HG03432 (cell line): Measurements from ENCODE around the gene GATA3.

Source experiments
- ATAC-seq: cut with Tn5 transposase; IDR thresholded peaks from one replicate; pipeline ENCODE4 v1.9.1; 2021; ENCODE audit warnings: mild to moderate bottlenecking, moderate library complexity; ENCODE audit not compliant: unreplicated experiment

Gene GATA3

GRCh38 chr10:8063128-8063908 lies 8.8 kb downstream of the GATA3 start:
- no peak for ATAC-seq

GRCh38 chr10:8063935-8064334 lies 9.4 kb downstream of the GATA3 start:
- ATAC-seq, result no peak

DNA sequence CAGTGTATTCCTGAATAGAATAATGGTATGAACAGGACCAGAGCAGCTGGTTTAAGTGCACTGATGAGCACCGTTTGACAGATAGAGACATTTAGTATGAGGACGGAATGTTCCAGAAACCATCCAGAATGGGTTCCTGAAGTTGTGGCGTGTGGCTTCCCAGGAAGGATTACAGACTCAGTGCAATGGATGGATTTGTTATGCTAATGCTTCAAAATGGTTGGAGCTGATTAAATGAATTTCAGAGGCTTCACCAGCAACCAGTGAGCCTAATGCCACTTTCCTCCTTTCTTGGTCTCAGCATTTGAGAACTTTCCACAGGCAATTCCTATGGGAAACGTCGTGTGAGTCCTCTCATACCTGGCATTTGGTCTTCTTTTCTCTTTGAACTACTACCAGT lies 9.9 kb downstream of the GATA3 start:
- no peak for ATAC-seq

- no peak for ATAC-seq
Measured at GRCh38 chr10:8065651-8066050, 11.2 kb downstream of the GATA3 start.

DNA sequence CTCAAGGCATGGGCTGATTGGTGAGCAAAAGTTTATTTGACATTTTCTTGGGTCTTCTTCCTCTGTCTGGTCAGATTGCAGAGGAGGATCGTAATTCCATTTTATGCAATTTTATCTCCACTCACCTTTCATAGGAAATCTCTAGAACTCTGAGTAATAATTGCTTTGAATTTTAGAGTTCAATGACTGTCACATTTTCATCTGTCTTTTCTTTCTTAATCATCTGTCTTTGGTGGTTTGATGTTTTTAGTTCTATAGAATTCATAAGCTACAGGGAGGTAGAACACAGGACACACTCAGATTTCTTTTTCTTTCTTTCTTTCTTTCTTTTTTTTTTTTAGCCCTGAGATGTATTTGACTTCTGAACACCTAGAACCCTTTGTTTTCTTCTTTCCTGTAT lies 11.6 kb downstream of the GATA3 start:
- no peak for ATAC-seq

DNA sequence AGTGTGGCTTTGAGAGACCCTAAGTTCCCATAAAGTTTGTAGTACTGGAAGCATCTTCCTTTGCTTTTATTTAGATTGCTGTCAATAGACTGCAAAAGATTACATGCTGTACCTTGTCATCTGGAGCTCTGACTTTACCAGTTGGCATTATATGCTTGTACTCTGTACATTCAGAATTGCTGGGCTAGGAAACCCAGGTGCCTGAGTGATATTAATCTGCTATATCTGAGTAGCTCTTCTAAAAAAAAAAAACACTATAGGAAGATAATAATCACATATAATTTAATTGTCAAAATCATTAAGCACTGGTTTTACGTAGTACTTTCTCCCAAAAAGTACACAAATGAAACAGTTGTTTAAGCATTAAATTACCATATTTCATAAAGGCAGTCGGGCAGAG lies 12.3 kb downstream of the GATA3 start:
- ATAC-seq, result no peak

DNA sequence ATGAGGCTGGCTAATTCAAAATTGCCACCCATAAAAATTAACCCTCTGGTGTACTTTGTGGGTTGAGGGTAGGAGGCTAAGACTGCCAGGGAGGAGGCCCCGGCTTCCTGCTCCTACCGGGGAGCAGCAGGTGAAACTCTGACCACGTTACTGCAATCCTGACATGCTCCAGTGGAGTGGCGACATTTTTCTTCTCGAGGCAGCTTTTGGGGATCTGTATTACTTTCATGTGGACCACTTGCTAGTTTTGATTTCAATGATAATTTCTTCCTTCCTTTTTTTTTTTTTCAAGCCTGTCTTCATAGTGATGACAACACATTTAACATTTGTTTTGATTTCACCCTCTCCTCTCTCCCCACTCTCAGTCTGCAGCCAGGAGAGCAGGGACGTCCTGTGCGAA lies 14.6 kb downstream of the GATA3 start:
- ATAC-seq, result no peak

- no peak for ATAC-seq
Measured at GRCh38 chr10:8069627-8070026, 15.1 kb downstream of the GATA3 start.

DNA sequence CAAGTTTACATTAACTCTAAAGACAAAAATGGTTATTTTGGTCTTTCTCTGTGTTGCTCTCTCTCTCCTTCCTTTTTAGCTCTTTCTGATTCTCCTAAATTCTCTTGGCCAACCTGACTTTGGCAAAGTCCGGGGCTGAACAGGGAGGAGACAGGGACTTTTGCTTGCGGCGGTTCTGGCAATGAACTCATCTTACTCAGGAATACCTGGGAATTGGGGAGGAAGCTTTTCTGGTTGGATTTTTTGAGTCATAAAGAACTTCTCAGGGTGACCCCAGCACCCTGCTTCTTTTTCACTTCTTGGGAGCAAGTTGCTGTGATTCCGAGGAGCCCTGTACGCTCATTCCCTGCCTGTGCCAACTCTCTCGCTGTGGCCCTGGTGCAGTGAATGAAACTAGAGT lies 16.0 kb downstream of the GATA3 start:
- no peak for ATAC-seq

GRCh38 chr10:8071006-8071405 lies 16.5 kb downstream of the GATA3 start:
- no peak for ATAC-seq

DNA sequence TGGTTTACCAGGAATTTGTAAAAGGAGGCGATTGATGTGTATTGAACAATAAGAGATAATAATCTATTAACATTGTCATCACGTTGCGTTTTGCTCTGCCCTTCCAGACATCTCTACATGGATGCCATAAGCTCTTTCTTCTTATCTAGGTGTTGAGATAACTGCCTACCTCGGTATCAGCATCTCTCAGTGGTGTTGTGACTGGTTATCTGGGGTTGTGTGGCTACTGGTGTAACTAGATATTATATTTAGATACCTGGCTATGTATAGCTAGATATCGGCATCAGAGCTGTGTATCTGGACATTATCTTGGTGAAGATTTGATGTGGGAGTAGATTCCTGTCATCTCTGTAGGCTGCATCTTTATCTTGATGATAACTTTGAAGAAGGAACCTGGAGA lies 17.2 kb downstream of the GATA3 start:
- ATAC-seq, result no peak

- no peak for ATAC-seq
Measured at GRCh38 chr10:8072211-8072610, 17.7 kb downstream of the GATA3 start.

GRCh38 chr10:8073691-8074416 lies 19.4 kb downstream of the GATA3 start:
- no peak for ATAC-seq

- ATAC-seq, result no peak
Measured at GRCh38 chr10:8074881-8075280, 20.4 kb downstream of the GATA3 start.

- ATAC-seq, result no peak
Measured at GRCh38 chr10:8075282-8076260, 21.1 kb downstream of the GATA3 start.

DNA sequence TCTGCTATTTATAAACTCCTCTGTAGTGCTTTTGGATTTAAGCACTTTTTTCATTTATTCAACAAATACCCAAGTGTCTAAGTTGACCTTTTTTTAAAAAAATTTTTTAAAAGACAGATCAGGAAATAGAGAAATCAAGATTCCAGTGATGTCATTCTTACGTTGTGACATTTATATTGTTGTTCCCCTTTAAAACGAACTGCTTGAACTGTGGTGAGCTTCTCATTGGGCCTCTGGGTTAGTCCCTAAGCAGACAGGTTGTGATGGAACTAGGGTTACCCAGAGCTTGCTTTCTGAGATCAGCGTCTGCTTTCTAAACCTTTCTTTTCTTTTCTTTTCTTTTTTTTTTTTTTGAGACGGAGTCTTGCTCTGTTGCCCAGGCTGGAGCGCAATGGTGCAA lies 22.4 kb downstream of the GATA3 start:
- ATAC-seq, result no peak

DNA sequence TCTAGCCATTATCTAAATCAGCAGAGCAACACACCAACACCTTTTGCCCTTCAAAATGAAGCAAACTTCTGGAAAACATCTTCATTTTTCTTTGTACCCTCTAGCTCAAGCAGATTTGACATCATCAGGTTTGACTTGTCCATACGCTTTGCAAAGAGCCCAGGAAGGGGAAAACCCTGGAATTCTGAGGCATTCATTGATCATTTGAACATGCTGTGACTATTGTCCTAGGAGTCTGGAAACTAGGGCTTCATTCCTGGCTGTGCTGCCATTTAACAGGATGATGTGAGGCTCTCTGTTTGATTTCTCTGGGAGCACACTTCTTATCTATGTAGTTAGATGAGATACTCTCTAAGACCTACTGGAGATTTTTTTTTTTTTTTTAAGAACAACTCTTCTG lies 23.5 kb downstream of the GATA3 start:
- ATAC-seq, result no peak

- ATAC-seq, result no peak
Measured at GRCh38 chr10:8079126-8079525, 24.6 kb downstream of the GATA3 start.

DNA sequence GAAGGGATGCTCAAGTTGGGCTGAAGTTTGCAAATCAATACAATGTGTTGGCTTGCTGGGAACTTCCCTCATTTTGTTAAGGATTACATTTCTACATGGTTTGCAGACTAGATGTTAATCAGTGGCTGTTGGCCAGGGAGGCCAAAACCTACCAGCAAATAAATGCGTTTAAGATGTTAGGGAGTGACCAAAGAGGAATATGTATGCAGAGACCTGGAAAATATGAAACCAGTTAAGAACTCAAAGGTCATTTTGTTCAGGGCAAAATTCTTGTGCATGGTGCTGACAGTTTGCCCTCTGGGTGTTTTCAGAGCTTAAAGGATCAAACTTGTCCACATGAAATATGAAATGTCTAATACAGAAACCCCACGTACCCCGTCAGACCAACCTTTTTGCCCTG lies 30.3 kb downstream of the GATA3 start:
- no peak for ATAC-seq

DNA sequence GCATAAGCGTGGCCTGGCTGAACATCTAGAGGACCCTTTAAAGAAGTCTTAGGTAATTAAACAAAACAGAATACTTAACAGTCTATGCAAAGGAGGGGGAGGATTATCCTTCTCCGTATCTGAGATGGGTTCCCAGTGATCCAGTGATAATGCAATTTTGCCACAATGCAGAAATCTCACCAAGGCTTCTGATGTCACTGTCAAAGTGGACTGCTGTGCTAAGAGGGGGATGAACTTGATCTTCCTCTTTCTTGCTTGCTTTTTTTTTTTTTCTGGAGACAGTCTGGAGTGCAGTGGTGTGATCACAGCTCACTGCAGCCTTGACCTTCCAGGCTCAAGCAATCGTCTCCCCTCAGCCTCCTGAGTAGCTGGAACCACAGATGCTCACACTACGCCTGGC lies 30.8 kb downstream of the GATA3 start:
- no peak for ATAC-seq

DNA sequence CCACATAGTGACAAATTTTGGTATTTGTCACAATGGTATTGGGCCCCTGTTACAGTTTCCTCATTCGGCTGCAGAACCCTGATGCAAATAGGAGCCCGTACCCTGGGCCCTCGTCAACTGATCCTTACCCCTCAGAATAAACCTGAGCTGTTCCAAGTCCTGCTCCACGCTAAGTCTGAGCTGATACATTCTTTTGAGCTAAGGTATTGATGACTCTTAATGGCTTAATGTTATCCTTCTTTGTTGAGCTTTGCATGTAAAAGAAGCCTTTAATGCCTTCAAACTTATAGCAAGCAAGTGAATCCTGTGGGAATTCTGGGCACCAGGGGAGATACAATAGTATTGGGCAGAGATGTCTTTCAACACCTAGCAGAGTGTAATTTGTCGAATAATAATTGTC lies 31.8 kb downstream of the GATA3 start:
- no peak for ATAC-seq
